Spinal cord (tissue), 10 donors: ENCODE data around the gene LHFPL2. TPM values are rescaled to one million over a fixed set of nuclear protein-coding genes. Genes with fewer than 3 reads are reported as not detected.

Source experiments
- DNase-seq, 6 donors: peaks; one replicate each; pipeline versions ENCODE4 v3.0.0 to v3.0.0-alpha.2; 2013 to 2015; ENCODE audit warnings: low spot score in 6 of 6, low read depth in 4 of 6
- H3K27ac ChIP-seq: one replicate; pipeline ENCODE4 v1.5.1; 2013; ENCODE audit warnings: low read depth, low read length, control low read depth
- H3K27me3 ChIP-seq: one replicate; pipeline ENCODE4 v1.6.1; 2013; ENCODE audit warnings: low read length; ENCODE audit not compliant: control insufficient read depth, insufficient read depth
- H3K36me3 ChIP-seq: one replicate; pipeline ENCODE4 v1.6.1; 2013; ENCODE audit warnings: low read length; ENCODE audit not compliant: control insufficient read depth, insufficient read depth
- H3K4me1 ChIP-seq: one replicate; pipeline ENCODE4 v1.6.1; 2013; ENCODE audit warnings: low read length; ENCODE audit not compliant: control insufficient read depth, insufficient read depth
- H3K4me3 ChIP-seq: one replicate; pipeline ENCODE4 v1.5.1; 2013; ENCODE audit warnings: low read depth, low read length, control low read depth
- H3K9me3 ChIP-seq: one replicate; pipeline ENCODE4 v1.6.1; 2013; ENCODE audit warnings: low read length; ENCODE audit not compliant: control insufficient read depth, insufficient read depth
- WGBS: methylation state at CpG from one replicate; pipeline ENCODE4 v1.1.5; 2013; ENCODE audit warnings: missing lambda C conversion rate; ENCODE audit not compliant: insufficient coverage; 5-methylcytosine and 5-hydroxymethylcytosine counted together
- polyA plus RNA-seq, 2 donors: library from polyadenylated mRNA; unstranded; fragments of 120-200 nt; gene quantifications; one replicate each; pipeline ENCODE4 v1.2.1, GENCODE V29; 2013; ENCODE audit not compliant: insufficient read length in 2 of 2
- total RNA-seq, 2 donors: library from RNA; depleted of rRNA in 1 of 2; stranded (reverse); fragments of 120-200 nt in 1 of 2; fragments of >200 nt in 1 of 2; gene quantifications; one replicate each; pipeline versions ENCODE4 v1.2.3 to v1.2.4, GENCODE V29; 2013 to 2014
- donor health status: healthy.

Gene LHFPL2
- total and polyA plus RNA-seq, 4 donors, result 39.4 to 81.8 (median 58.2) TPM

DNA sequence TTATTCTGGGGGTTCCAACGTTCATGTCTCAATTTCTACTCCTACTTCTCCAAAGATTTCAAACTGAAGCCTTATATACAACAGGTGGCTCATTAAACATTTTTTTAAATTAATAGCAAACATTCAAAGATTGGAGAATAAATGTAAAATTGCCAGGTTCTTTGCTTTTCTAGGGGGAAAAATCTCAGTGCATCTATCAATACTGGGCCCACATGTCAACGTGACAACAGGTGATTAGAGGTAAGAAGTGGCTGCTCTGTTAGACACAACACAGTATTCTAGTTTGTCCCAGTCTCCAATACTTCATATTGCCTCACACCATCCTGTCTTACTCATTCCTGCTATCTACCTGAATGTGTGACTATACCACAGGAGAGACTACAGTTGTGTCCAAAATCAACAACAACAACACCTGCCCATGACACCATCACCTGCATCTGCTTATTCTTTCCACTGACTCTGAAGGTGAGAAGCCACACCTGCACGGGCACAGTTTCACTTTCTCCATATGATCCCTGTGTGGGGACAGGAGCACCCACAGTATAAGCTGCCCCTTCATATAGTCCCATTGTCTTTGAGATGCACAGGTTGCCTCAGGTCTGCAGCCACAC, 110.2 kb downstream of the LHFPL2 start:
- H3K36me3 ChIP-seq, result peaks cover 7% of the 10 kb centered on the region
- 90% methylated on average over 1 of the region's 3 CpGs for WGBS
- H3K4me3 ChIP-seq, result no peak overlapping the region
- H3K27me3 ChIP-seq, result no peaks in the 10 kb centered on the region
- no peak overlapping the region for H3K27ac ChIP-seq
- no peak for DNase-seq
- peaks cover 53% of the 10 kb centered on the region for H3K4me1 ChIP-seq
- H3K9me3 ChIP-seq, result no peaks in the 10 kb centered on the region

DNA sequence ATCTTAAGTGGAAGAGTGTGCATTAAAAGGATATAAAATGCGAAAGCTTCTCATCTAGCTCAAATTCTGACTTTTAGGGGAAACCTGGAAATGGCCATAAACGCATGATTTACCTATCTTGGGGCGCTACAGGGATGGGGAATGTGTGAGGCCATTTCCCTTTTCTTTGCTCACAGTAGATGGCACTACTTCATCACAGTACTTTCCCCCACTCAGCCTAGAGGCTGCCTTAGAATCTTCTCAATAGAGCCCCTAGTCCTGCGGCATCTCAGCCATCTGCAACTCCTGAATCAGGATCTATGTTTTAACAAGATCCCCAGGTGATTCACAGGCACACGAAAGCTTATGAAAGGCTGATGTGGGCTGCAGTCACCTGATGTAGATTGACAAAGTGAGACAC, 110.8 kb downstream of the LHFPL2 start:
- Histone ChIP-seq H3K27me3 (no peaks in the 10 kb centered on the region), H3K4me3 (no peak overlapping the region), H3K9me3 (no peaks in the 10 kb centered on the region), H3K27ac (no peak overlapping the region), H3K36me3 (peaks cover 7% of the 10 kb centered on the region), H3K4me1 (peaks cover 53% of the 10 kb centered on the region)
- peak in 5 of 6 donors; percentile 42 to 87 (median 47) for DNase-seq
- 20% methylated on average over 2 of the region's 5 CpGs for WGBS

DNA sequence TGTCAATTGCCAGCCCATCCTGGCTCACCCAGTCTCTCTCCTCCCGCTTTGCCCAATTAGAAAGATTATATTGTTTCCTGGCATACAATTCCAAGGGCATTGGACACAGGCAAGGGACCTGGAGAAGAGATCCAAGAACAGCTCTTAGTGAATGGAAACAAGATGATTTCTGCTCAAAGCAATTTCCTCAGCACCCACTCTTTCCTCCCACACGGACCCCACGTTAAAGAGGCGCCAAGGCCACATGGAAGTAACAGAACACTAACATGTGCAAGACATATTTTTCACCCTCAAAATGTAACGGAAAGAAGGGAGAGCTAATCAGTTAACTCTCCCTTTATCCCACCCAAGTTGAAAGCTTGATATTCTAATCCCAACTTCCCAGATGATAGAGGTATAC, 111.2 kb downstream of the LHFPL2 start:
- H3K4me1 ChIP-seq, result peaks cover 50% of the 10 kb centered on the region
- peaks cover 7% of the 10 kb centered on the region for H3K36me3 ChIP-seq
- H3K4me3 ChIP-seq, result no peak overlapping the region
- H3K27ac ChIP-seq, result no peak overlapping the region
- no peak for DNase-seq
- WGBS, result no CpG with 5 or more reads among the region's 5 CpGs
- no peaks in the 10 kb centered on the region for H3K9me3 ChIP-seq
- H3K27me3 ChIP-seq, result no peaks in the 10 kb centered on the region

DNA sequence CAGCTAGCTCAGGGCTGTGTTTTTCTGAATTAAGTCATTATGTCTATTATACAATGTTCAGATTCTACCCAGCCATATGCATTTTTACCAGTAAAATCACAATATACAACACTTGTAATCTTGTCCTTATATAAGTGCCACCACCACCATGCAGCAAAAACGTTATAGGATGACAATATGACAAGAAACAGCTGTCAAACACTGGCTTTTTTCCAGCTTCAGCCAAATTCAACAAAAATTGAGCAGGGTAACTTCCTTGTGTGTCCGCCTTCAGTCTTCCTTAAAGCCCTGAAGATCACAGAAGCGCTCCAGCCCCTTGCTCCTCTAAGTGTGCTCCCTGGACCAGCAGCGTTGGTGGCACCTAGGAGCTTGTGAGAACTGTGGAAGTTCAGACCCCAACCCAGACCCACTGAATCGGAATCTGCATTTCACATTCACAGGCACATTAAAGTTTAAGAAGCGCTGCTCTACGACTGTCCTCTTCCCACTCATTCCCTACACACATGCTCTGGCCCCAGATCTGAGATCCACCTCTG, 111.8 kb downstream of the LHFPL2 start:
- H3K36me3 ChIP-seq, result peaks cover 7% of the 10 kb centered on the region
- no peaks in the 10 kb centered on the region for H3K9me3 ChIP-seq
- 90% methylated on average over 7 of the region's 7 CpGs for WGBS
- H3K4me1 ChIP-seq, result peaks cover 44% of the 10 kb centered on the region
- H3K27me3 ChIP-seq, result no peaks in the 10 kb centered on the region
- no peak overlapping the region for H3K4me3 ChIP-seq
- no peak overlapping the region for H3K27ac ChIP-seq
- no peak for DNase-seq

DNA sequence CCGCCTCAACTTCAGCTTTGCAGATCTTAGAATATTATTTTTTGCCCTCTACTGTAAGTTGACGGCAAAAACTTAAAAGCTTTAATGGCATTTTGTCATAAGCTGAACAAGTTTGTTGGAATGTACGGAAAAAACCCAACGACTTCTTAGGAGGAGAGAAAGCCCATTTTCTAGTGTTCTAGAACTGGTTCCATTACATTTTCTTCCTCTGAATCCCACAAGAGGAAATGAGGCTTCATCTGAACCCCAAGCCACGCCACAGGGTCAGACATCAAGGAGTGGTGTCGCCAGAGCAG, 113.7 kb downstream of the LHFPL2 start:
- H3K27me3 ChIP-seq, result no peaks in the 10 kb centered on the region
- DNase-seq, result no peak
- H3K9me3 ChIP-seq, result no peaks in the 10 kb centered on the region
- H3K4me1 ChIP-seq, result peaks cover 28% of the 10 kb centered on the region
- H3K36me3 ChIP-seq, result peaks cover 7% of the 10 kb centered on the region
- no peak overlapping the region for H3K4me3 ChIP-seq
- 89% methylated on average over 4 of the region's 6 CpGs for WGBS
- H3K27ac ChIP-seq, result no peak overlapping the region

DNA sequence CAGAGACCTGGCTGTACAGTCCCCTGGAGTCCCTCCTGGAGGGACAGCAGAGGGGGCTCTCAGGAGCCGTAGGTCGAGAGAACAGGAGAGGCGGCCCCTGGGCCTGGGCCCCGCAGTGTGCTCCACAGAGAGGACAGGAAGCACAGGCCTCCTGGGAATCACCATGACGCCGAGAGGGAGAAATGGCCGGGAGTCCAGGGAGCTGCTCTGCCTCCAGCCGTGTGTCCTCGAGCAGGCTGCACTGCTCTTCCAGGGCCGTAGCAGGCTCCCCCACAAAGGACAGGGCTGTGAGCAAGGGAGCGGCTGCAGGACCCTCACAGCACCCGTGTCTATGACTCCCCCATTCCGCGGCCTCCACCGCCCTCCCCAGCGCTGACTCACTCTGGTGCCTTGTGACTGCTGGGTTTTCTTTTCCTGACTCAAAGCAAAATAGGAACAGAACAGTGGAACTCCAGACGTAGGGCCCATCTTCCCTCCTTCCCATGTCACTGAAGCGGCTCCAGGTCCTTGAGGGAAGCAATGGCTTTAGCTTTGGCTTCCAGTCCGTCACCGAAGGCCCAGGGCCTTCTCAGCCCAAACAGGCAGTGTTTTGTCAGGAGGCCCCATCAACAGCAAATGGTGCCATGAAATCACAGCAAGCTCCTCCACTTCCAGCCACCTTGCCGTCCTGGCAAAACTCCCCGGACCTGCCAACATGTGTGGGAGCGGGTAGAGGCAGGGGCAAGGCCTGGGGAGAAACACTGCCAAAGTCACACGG, 114.2 kb downstream of the LHFPL2 start:
- Histone ChIP-seq H3K36me3 (peaks cover 7% of the 10 kb centered on the region), H3K27me3 (no peaks in the 10 kb centered on the region), H3K9me3 (no peaks in the 10 kb centered on the region), H3K4me1 (peaks cover 28% of the 10 kb centered on the region), H3K27ac (no peak overlapping the region), H3K4me3 (no peak overlapping the region)
- 80% methylated on average over 23 of the region's 24 CpGs for WGBS
- no peak for DNase-seq

DNA sequence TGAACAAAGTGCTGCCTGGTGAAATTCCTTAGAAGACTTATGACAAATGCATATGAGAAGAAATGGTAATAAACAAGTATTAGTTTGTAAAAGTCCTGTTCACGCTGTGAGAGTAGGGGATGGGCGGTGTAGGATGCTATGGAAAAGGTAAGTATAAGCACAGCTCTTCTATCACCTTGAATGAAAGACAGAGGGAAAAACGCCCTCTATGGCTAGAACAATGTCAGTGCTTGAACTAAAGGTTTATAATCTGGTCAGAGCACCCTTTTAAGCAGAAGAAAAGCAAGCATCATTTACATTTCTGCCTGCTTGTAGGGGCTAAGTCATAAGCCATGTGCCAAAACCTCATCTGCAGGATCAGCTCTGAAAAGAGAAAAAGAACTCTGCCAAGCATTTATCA, 115.2 kb downstream of the LHFPL2 start:
- Histone ChIP-seq H3K9me3 (no peaks in the 10 kb centered on the region), H3K4me1 (peaks cover 28% of the 10 kb centered on the region), H3K27me3 (no peaks in the 10 kb centered on the region), H3K27ac (no peak overlapping the region), H3K4me3 (no peak overlapping the region), H3K36me3 (peaks cover 7% of the 10 kb centered on the region)
- no CpG with 5 or more reads among the region's 3 CpGs for WGBS
- peak in 1 of 6 donors; percentile 62 for DNase-seq

DNA sequence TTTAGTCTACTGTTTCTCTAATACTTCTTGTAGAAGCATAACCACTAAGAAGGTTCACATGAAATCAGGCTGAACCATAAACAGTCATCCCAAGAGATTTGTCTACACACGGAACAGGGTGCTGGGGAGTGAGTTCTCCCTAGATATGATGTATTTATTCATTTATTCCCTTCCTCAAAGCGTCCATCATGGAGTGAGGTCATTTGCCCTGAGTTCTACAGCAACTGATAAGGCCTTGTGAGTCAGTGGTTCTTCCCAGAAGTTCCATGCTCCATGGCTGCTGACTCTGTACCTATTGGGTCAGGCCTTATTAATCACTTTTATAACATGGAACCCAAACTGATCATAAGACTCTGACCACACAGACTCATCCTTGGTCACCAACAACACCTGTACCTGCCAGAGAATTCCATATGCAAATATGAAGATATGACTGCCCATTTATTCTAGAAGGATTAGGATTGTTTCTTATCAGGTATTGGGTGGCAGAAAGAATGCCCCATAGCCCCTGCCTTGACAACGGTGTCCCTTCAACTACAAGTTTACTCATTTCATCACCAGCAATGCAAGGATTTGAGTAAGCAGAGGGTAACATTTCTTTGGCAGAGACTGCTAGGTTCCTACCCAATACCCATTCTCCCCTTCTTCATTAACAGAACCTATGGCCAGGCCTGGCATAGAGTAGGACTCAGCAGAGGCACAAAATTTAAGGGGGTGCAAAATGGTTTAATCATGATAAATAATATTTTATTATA, 118.1 kb downstream of the LHFPL2 start:
- WGBS, result no CpG with 5 or more reads among the region's 3 CpGs
- DNase-seq, result no peak
- Histone ChIP-seq H3K9me3 (no peaks in the 10 kb centered on the region), H3K27ac (no peak overlapping the region), H3K27me3 (no peaks in the 10 kb centered on the region), H3K4me1 (peaks cover 18% of the 10 kb centered on the region), H3K4me3 (no peak overlapping the region), H3K36me3 (peaks cover 6% of the 10 kb centered on the region)

DNA sequence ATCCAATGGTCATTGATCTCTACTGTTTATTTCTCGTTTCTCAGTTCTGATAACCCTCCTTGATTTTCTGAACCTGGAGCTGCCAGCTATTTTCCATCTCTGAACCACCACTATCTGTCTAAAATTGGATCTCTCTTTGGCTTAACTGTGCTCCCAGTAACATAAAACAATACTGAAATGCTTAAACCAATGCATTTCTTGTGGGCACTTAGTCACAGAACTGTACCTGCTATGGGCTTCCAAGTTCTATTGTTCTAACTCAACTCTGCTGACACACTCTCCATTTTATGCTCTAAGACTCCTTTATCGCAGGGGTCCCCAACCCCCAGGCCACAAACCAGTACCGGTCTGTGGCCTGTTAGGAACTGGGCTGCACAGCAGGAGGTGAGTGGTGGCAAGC, 120.6 kb downstream of the LHFPL2 start:
- no peaks in the 10 kb centered on the region for H3K27me3 ChIP-seq
- peak overlapping the region; percentile 29 for H3K27ac ChIP-seq
- peaks cover 5% of the 10 kb centered on the region for H3K4me1 ChIP-seq
- no peak for DNase-seq
- 85% methylated on average over 3 of the region's 3 CpGs for WGBS
- no peaks in the 10 kb centered on the region for H3K36me3 ChIP-seq
- no peaks in the 10 kb centered on the region for H3K9me3 ChIP-seq
- no peak overlapping the region for H3K4me3 ChIP-seq
